ENCODE results near the gene CUL4A. TPM values are rescaled to one million over a fixed set of nuclear protein-coding genes. Genes with fewer than 3 reads are reported as not detected.

The CUL4A gene
- total RNA-seq, 2 experiments from 2014 or later, result 54.6 to 56.6 TPM

GRCh38 chr13:113169277-113170272 is 39.8 kb upstream of the CUL4A start:
- H3K27ac Mint-ChIP-seq, result no peak overlapping the region
- H3K27me3 Mint-ChIP-seq, result no peaks in the 10 kb centered on the region
- H3K9me3 ChIP-seq (ENCODE audit: control insufficient read depth in 1 of 2, insufficient read depth in 1 of 2, low read length in 2 of 2), result peaks cover 0 to 4% of the 10 kb centered on the region in 2 experiments
- intact Hi-C loops (cut with DNase I, micrococcal nuclease), result no loop called here
- H3K4me1 ChIP-seq (ENCODE audit: insufficient read depth, low read length), result peaks cover 26% of the 10 kb centered on the region
- no peak for DNase-seq
- H3K4me3 ChIP-seq (ENCODE audit: low read length), result no peak overlapping the region
- H3K36me3 ChIP-seq (ENCODE audit: insufficient read depth, low read length), result peaks cover 28% of the 10 kb centered on the region
- peaks cover 34% of the 10 kb centered on the region for H3K36me3 Mint-ChIP-seq (ENCODE audit: low read depth)
- peaks cover 13% of the 10 kb centered on the region for H3K4me1 Mint-ChIP-seq (ENCODE audit: low read depth)
- no peak overlapping the region for H3K4me3 Mint-ChIP-seq
- H3K27me3 ChIP-seq (ENCODE audit: control insufficient read depth in 1 of 2, insufficient read depth in 2 of 2, low read length in 2 of 2), result no peaks in the 10 kb centered on the region
- POLR2A ChIA-PET, result interaction anchor here (1.2 kb wide), 2 partner anchors 11 to 40 kb away, joined by 3 to 4 read pairs; partner anchors contain the start of gene CUL4A
- no peak for ATAC-seq (ENCODE audit: poor library complexity)
- no peak overlapping the region for H3K27ac ChIP-seq (ENCODE audit: low read depth in 1 of 2, low read length in 2 of 2)
- peaks cover 4% of the 10 kb centered on the region for H3K9me3 Mint-ChIP-seq
- CTCF ChIA-PET, result no interaction called here
- no peak for TF ChIP-seq CTCF (IDR thresholded peaks at IDR 0.05)

GRCh38 chr13:113170511-113170910 is 38.9 kb upstream of the CUL4A start:
- Mint-ChIP-seq H3K36me3 (ENCODE audit: low read depth) (peaks cover 40% of the 10 kb centered on the region), H3K9me3 (peaks cover 4% of the 10 kb centered on the region), H3K4me3 (no peak overlapping the region), H3K4me1 (ENCODE audit: low read depth) (peaks cover 5% of the 10 kb centered on the region), H3K27ac (no peak overlapping the region), H3K27me3 (no peaks in the 10 kb centered on the region)
- Histone ChIP-seq H3K36me3 (ENCODE audit: insufficient read depth, low read length) (peaks cover 33% of the 10 kb centered on the region), H3K4me1 (ENCODE audit: insufficient read depth, low read length) (peaks cover 29% of the 10 kb centered on the region), H3K27ac (ENCODE audit: low read depth in 1 of 2, low read length in 2 of 2) (no peak overlapping the region), H3K9me3 (ENCODE audit: control insufficient read depth in 1 of 2, insufficient read depth in 1 of 2, low read length in 2 of 2) (peaks cover 0 to 6% of the 10 kb centered on the region in 2 experiments), H3K27me3 (ENCODE audit: control insufficient read depth in 1 of 2, insufficient read depth in 2 of 2, low read length in 2 of 2) (no peaks in the 10 kb centered on the region), H3K4me3 (ENCODE audit: low read length) (no peak overlapping the region)
- ChIA-PET CTCF (no interaction called here), POLR2A (no interaction called here)
- no peak for DNase-seq
- intact Hi-C loops (cut with DNase I, micrococcal nuclease), result no loop called here
- TF ChIP-seq CTCF (IDR thresholded peaks at IDR 0.05), result no peak
- no peak for ATAC-seq (ENCODE audit: poor library complexity)

GRCh38 chr13:113171250-113172125 is 37.9 kb upstream of the CUL4A start:
- peaks cover 13% of the 10 kb centered on the region for H3K4me1 Mint-ChIP-seq (ENCODE audit: low read depth)
- H3K4me3 Mint-ChIP-seq, result no peak overlapping the region
- Histone ChIP-seq H3K27me3 (ENCODE audit: control insufficient read depth in 1 of 2, insufficient read depth in 2 of 2, low read length in 2 of 2) (no peaks in the 10 kb centered on the region), H3K4me3 (ENCODE audit: low read length) (no peak overlapping the region), H3K4me1 (ENCODE audit: insufficient read depth, low read length) (peaks cover 39% of the 10 kb centered on the region), H3K36me3 (ENCODE audit: insufficient read depth, low read length) (peaks cover 36% of the 10 kb centered on the region), H3K9me3 (ENCODE audit: control insufficient read depth in 1 of 2, insufficient read depth in 1 of 2, low read length in 2 of 2) (peaks cover 0 to 16% of the 10 kb centered on the region in 2 experiments), H3K27ac (ENCODE audit: low read depth in 1 of 2, low read length in 2 of 2) (no peak overlapping the region)
- ChIA-PET POLR2A (no interaction called here), CTCF (no interaction called here)
- H3K36me3 Mint-ChIP-seq (ENCODE audit: low read depth), result peaks cover 49% of the 10 kb centered on the region
- ATAC-seq (ENCODE audit: poor library complexity), result no peak
- TF ChIP-seq CTCF (IDR thresholded peaks at IDR 0.05), result no peak
- H3K27ac Mint-ChIP-seq, result peak overlapping the region; percentile 20
- no peaks in the 10 kb centered on the region for H3K27me3 Mint-ChIP-seq
- peaks cover 4% of the 10 kb centered on the region for H3K9me3 Mint-ChIP-seq
- intact Hi-C loops (cut with DNase I, micrococcal nuclease), result no loop called here
- no peak for DNase-seq
